GM19099 (cell line): Measurements from ENCODE around the gene HELT.

ENCODE experiments used
- POLR2A ChIP-seq: IDR thresholded peaks from 3 replicates; pipeline ENCODE4 v1.6.1; 2011; ENCODE audit warnings: low read depth; ENCODE audit not compliant: insufficient read length; ENCODE audit errors: extremely low read depth

Gene HELT

GRCh38 chr4:185020863-185021761 lies 2.8 kb downstream of the HELT start:
- TF ChIP-seq POLR2A: no peak

- no peak for TF ChIP-seq POLR2A
Measured at GRCh38 chr4:185023471-185023870, 5.2 kb downstream of the HELT start.

GRCh38 chr4:185028625-185029024 lies 10.3 kb downstream of the HELT start:
- no peak for TF ChIP-seq POLR2A

GRCh38 chr4:185031611-185032010 lies 13.3 kb downstream of the HELT start:
- TF ChIP-seq POLR2A: no peak

- no peak for TF ChIP-seq POLR2A
Measured at GRCh38 chr4:185033072-185033471, 14.8 kb downstream of the HELT start.

GRCh38 chr4:185033950-185034349 lies 15.7 kb downstream of the HELT start:
- no peak for TF ChIP-seq POLR2A

- TF ChIP-seq POLR2A: no peak
Measured at GRCh38 chr4:185035284-185035683, 17.0 kb downstream of the HELT start.

GRCh38 chr4:185036019-185036418 lies 17.7 kb downstream of the HELT start:
- no peak for TF ChIP-seq POLR2A

- no peak for TF ChIP-seq POLR2A
Measured at GRCh38 chr4:185036842-185037241, 18.6 kb downstream of the HELT start.

- TF ChIP-seq POLR2A: no peak
Measured at GRCh38 chr4:185039508-185040273, 21.4 kb downstream of the HELT start.

GRCh38 chr4:185040523-185040922 lies 22.2 kb downstream of the HELT start:
- TF ChIP-seq POLR2A: no peak

GRCh38 chr4:185053746-185054145 lies 35.5 kb downstream of the HELT start:
- no peak for TF ChIP-seq POLR2A

- TF ChIP-seq POLR2A: no peak
Measured at GRCh38 chr4:185054272-185054671, 36.0 kb downstream of the HELT start.

GRCh38 chr4:185054886-185055285 lies 36.6 kb downstream of the HELT start:
- no peak for TF ChIP-seq POLR2A

GRCh38 chr4:185061610-185062009 lies 43.3 kb downstream of the HELT start:
- TF ChIP-seq POLR2A: no peak

GRCh38 chr4:185062606-185063005 lies 44.3 kb downstream of the HELT start:
- TF ChIP-seq POLR2A: no peak

GRCh38 chr4:185066179-185066578 lies 47.9 kb downstream of the HELT start:
- TF ChIP-seq POLR2A: no peak

GRCh38 chr4:185068837-185069236 lies 50.5 kb downstream of the HELT start:
- TF ChIP-seq POLR2A: no peak
